OCI-LY7 (cell line): ENCODE measurements around the gene HSPA5.

Source experiments
- CTCF ChIP-seq: fragments of 200-600 bp; sonication (generic); conservative IDR thresholded peaks from 2 replicates; pipeline ENCODE4 v1.5.1; 2014; ENCODE audit warnings: mild to moderate bottlenecking, antibody characterized with exemption, low read length, moderate library complexity, mixed read lengths
- EZH2phosphoT487 ChIP-seq: fragments of 200-600 bp; sonication (generic); IDR thresholded peaks from 2 replicates; pipeline ENCODE4 v1.6.1; 2018; ENCODE audit warnings: low read depth, borderline replicate concordance, mild to moderate bottlenecking, mixed run types, antibody characterized with exemption, low read length, moderate library complexity, mixed read lengths

GRCh38 chr9:125276771-125277170 is 35.6 kb upstream of the HSPA5 start:
- no peak for TF ChIP-seq CTCF
- TF ChIP-seq EZH2phosphoT487, result no peak
